ENCODE results near the gene VARS1.
"Not testable (repeated sequence)": the region's sequence is repeated elsewhere in the genome, so short reads cannot be mapped to it uniquely, and the experiment has no call there.

The VARS1 gene

DNA sequence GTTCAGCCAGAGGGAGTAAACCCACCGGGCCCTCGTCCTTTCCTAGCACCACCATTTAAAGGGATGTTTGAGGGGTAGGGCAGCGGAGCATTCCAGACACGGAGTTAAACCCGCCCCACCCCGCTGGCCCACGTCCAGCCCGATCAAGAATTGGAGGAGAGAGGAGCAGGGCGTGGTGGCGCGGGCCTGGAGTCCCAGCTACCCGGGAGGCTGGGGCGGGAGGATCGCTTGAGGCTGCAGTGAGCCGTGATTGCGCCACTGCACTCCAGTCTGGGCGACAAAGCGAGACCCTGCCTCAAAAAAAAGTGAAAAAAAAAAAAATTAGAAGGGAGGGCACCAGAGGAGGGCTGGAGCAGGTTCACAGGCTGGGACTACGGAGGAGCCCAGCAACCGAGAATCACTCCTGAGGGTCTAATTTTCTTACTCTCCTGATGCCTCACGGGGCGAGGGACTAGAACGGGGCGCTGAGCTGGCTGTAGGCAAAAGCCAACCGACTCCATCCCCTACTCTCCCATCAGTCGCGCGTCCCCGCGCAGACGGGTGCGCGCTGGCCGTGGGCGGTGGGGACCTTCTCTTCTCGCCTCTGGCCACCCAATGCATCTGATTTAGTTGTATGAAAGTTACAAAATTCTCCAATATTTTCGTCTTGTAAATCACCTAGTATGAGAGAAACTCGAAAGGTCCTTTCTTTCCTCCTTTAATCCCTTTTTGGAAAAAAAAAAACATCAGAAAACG, 25.9 kb upstream of the VARS1 start:
- peak overlapping the region; percentile 97 for H3K27ac ChIP-seq (ENCODE audit: low read depth, low read length)
- H3K79me2 ChIP-seq (ENCODE audit: control insufficient read depth, insufficient read depth, low read length, unreplicated experiment) = peaks cover 21% of the 10 kb centered on the region
- peaks cover 31% of the 10 kb centered on the region for H3K4me1 ChIP-seq (ENCODE audit: control insufficient read depth, insufficient read depth, low read length, unreplicated experiment)
- H3K27me3 ChIP-seq (ENCODE audit: insufficient read depth, low read length) = no peaks in the 10 kb centered on the region
- peak overlapping the region; percentile 87 for H3K4me3 ChIP-seq (ENCODE audit: low read depth, low read length)
- H3K36me3 ChIP-seq (ENCODE audit: insufficient read depth, low read length) = no peaks in the 10 kb centered on the region
- H2AFZ ChIP-seq (ENCODE audit: low read length, unreplicated experiment) = peak overlapping the region; percentile 92

DNA sequence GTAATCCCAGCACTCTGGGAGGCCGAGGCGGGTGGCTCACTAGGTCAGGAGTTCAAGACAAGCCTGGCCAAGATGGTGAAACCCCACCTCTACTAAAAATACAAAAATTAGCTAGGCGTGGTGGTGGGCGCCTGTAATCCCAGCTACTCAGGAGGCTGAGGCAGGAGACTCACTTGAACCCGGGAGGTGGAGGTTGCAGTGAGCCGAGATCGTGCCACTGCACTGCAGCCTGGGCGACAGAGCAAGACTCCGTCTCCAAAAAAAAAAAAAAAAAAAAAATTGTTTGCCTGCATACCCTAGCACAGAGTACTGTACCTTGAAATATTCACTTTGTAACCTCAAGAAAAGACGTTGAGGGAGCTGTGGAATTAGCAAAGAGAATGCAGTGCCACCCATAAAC, 24.8 kb upstream of the VARS1 start:
- not testable (repeated sequence) for H3K4me3 ChIP-seq (ENCODE audit: low read depth, low read length); H3K36me3 ChIP-seq (ENCODE audit: insufficient read depth, low read length); H3K27me3 ChIP-seq (ENCODE audit: insufficient read depth, low read length); H3K27ac ChIP-seq (ENCODE audit: low read depth, low read length); H2AFZ ChIP-seq (ENCODE audit: low read length, unreplicated experiment)
- H3K4me1 ChIP-seq (ENCODE audit: control insufficient read depth, insufficient read depth, low read length, unreplicated experiment) = peaks cover 31% of the 10 kb centered on the region
- peaks cover 21% of the 10 kb centered on the region for H3K79me2 ChIP-seq (ENCODE audit: control insufficient read depth, insufficient read depth, low read length, unreplicated experiment)

DNA sequence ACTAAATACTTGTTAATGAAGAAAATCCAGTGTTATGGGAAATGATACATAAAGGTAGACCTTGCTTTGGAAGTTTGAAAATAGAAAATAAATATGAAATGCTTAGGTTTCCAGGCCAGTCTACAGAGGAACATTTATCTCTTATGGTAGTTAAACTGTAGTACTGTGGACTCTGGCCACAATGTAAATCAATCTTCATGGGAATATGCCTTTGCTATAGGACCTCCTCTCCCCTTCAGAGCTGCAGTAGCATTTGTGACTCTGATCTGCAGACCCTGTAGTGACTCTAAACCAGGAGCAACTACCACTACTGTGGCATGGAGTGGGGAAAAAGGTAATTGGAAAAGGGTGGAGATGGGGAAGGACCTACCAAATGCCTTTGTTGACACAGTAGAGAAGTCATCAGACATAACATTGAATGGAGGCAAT, 24.3 kb upstream of the VARS1 start:
- H3K4me1 ChIP-seq (ENCODE audit: control insufficient read depth, insufficient read depth, low read length, unreplicated experiment) = peaks cover 31% of the 10 kb centered on the region
- no peaks in the 10 kb centered on the region for H3K27me3 ChIP-seq (ENCODE audit: insufficient read depth, low read length)
- H3K4me3 ChIP-seq (ENCODE audit: low read depth, low read length) = no peak overlapping the region
- H3K27ac ChIP-seq (ENCODE audit: low read depth, low read length) = peak overlapping the region; percentile 54
- no peak overlapping the region for H2AFZ ChIP-seq (ENCODE audit: low read length, unreplicated experiment)
- H3K36me3 ChIP-seq (ENCODE audit: insufficient read depth, low read length) = no peaks in the 10 kb centered on the region
- peaks cover 21% of the 10 kb centered on the region for H3K79me2 ChIP-seq (ENCODE audit: control insufficient read depth, insufficient read depth, low read length, unreplicated experiment)

DNA sequence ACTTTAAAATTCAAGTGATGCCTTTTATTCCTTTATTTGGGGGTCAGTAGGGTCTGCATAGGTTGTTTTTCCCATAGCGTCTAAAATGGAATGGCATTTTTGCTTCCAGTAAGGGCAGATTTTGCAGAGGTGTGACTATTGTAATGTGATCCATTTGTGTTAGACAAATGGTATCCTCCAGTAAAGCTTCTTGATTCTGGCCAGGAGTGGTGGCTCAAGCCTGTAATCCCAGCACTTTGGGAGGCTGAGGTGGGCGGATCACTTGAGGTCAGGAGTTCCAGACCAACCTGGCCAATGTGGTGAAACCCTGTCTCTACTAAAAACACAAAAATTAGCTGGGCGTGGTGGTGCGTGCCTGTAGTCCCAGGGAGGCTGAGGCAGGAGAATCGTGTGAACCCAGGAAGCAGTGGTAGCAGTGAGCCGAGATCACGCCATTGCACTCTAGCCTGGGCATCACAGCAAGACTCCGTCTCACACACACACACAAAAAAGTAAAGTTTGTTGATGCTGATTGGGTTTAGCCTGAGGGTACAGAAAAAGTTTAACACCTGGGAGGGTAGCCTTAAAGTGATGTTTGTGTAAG, 22.5 kb upstream of the VARS1 start:
- H3K4me3 ChIP-seq (ENCODE audit: low read depth, low read length) = peak overlapping the region; percentile 72
- H3K4me1 ChIP-seq (ENCODE audit: control insufficient read depth, insufficient read depth, low read length, unreplicated experiment) = peaks cover 33% of the 10 kb centered on the region
- H3K79me2 ChIP-seq (ENCODE audit: control insufficient read depth, insufficient read depth, low read length, unreplicated experiment) = peaks cover 19% of the 10 kb centered on the region
- not testable (repeated sequence) for H2AFZ ChIP-seq (ENCODE audit: low read length, unreplicated experiment); H3K36me3 ChIP-seq (ENCODE audit: insufficient read depth, low read length); H3K27me3 ChIP-seq (ENCODE audit: insufficient read depth, low read length)
- H3K27ac ChIP-seq (ENCODE audit: low read depth, low read length) = peak overlapping the region; percentile 51; the same call in 1 of the 2 replicates

DNA sequence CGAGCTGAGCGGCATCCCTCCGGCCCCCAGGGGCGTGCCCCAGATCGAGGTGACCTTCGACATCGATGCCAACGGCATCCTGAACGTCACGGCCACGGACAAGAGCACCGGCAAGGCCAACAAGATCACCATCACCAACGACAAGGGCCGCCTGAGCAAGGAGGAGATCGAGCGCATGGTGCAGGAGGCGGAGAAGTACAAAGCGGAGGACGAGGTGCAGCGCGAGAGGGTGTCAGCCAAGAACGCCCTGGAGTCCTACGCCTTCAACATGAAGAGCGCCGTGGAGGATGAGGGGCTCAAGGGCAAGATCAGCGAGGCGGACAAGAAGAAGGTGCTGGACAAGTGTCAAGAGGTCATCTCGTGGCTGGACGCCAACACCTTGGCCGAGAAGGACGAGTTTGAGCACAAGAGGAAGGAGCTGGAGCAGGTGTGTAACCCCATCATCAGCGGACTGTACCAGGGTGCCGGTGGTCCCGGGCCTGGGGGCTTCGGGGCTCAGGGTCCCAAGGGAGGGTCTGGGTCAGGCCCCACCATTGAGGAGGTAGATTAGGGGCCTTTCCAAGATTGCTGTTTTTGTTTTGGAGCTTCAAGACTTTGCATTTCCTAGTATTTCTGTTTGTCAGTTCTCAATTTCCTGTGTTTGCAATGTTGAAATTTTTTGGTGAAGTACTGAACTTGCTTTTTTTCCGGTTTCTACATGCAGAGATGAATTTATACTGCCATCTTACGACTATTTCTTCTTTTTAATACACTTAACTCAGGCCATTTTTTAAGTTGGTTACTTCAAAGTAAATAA, 21.8 kb upstream of the VARS1 start:
- Histone ChIP-seq H3K4me1 (ENCODE audit: control insufficient read depth, insufficient read depth, low read length, unreplicated experiment) (peaks cover 28% of the 10 kb centered on the region), H3K79me2 (ENCODE audit: control insufficient read depth, insufficient read depth, low read length, unreplicated experiment) (peaks cover 12% of the 10 kb centered on the region), H3K4me3 (ENCODE audit: low read depth, low read length) (peak overlapping the region; percentile 72)
- H3K27me3 ChIP-seq (ENCODE audit: insufficient read depth, low read length); H3K27ac ChIP-seq (ENCODE audit: low read depth, low read length); H2AFZ ChIP-seq (ENCODE audit: low read length, unreplicated experiment); H3K36me3 ChIP-seq (ENCODE audit: insufficient read depth, low read length): not testable (repeated sequence)

DNA sequence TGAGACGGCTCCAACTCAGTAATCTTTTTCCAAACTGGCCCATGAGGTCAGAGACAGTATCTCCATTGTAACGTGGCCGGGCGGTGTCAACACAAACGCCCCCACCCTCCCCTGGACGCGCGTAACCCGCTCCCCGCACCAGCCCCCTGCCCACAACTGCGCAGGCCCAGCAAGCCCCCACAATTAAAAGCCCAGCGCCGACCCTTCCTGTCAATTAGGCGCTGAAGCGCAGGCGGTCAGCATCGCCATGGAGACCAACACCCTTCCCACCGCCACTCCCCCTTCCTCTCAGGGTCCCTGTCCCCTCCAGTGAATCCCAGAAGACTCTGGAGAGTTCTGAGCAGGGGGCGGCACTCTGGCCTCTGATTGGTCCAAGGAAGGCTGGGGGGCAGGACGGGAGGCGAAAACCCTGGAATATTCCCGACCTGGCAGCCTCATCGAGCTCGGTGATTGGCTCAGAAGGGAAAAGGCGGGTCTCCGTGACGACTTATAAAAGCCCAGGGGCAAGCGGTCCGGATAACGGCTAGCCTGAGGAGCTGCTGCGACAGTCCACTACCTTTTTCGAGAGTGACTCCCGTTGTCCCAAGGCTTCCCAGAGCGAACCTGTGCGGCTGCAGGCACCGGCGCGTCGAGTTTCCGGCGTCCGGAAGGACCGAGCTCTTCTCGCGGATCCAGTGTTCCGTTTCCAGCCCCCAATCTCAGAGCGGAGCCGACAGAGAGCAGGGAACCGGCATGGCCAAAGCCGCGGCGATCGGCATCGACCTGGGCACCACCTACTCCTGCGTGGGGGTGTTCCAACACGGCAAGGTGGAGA, 19.7 kb upstream of the VARS1 start, which contains the start of the genes HSPA1A and HSPA1L:
Gene HSPA1A (plus strand): TSS at position 519 of the 814 bp plus-strand sequence. CDS start 214 bp downstream, at position 733.
Gene HSPA1L (minus strand): TSS at position 259 of the 814 bp plus-strand sequence. CDS start 3,311 bp downstream, outside the sequence.
- H3K36me3 ChIP-seq (ENCODE audit: insufficient read depth, low read length) = no peaks in the 10 kb centered on the region
- H3K79me2 ChIP-seq (ENCODE audit: control insufficient read depth, insufficient read depth, low read length, unreplicated experiment) = peaks cover 10% of the 10 kb centered on the region
- no peaks in the 10 kb centered on the region for H3K27me3 ChIP-seq (ENCODE audit: insufficient read depth, low read length)
- H3K4me3 ChIP-seq (ENCODE audit: low read depth, low read length) = peak within 1 kb of the TSS; percentile 80
- peak within 1 kb of the TSS; percentile 91 for H3K27ac ChIP-seq (ENCODE audit: low read depth, low read length)
- H3K4me1 ChIP-seq (ENCODE audit: control insufficient read depth, insufficient read depth, low read length, unreplicated experiment) = peaks cover 22% of the 10 kb centered on the region
- peak within 1 kb of the TSS; percentile 84 for H2AFZ ChIP-seq (ENCODE audit: low read length, unreplicated experiment)

DNA sequence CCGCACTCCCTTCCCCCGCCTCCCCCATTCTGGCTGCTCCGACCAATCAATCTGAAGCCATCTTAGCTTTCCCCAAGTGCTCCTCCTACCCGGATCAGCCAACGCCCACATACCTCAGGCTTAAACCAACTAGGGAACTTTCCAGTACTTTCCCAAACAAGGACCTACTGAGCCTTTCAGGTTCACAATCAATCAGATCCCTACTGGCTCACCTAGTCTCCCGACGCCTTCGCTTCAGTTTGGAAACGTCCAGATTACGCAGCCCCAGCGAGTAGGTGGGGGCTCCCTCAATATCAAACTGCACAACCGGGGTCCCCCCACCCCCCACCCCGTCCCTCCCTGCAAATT, 19.1 kb upstream of the VARS1 start:
- no peaks in the 10 kb centered on the region for H3K36me3 ChIP-seq (ENCODE audit: insufficient read depth, low read length)
- H3K79me2 ChIP-seq (ENCODE audit: control insufficient read depth, insufficient read depth, low read length, unreplicated experiment) = peaks cover 10% of the 10 kb centered on the region
- H3K4me3 ChIP-seq (ENCODE audit: low read depth, low read length) = peak overlapping the region; percentile 80
- H3K27me3 ChIP-seq (ENCODE audit: insufficient read depth, low read length) = no peaks in the 10 kb centered on the region
- peak overlapping the region; percentile 84 for H2AFZ ChIP-seq (ENCODE audit: low read length, unreplicated experiment)
- peaks cover 17% of the 10 kb centered on the region for H3K4me1 ChIP-seq (ENCODE audit: control insufficient read depth, insufficient read depth, low read length, unreplicated experiment)
- peak overlapping the region; percentile 91 for H3K27ac ChIP-seq (ENCODE audit: low read depth, low read length)

DNA sequence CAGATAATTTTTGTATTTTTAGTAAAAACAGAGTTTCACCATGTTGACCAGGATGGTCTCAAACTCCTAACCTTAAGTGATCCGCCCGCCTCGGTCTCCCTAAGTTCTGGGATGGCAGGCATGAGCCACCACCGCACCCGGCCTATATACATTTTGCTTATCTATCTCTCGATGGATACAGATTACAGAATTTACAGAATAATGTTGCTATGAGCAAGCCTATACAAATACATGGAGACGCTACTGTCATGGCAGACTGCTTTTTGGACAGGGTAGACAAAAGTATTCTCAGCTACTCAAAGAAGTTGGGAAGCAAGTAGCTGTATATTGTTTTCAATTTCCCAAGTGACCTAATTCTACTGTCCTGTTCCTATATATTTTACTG, 17.9 kb upstream of the VARS1 start:
- Histone ChIP-seq H3K27me3 (ENCODE audit: insufficient read depth, low read length) (no peaks in the 10 kb centered on the region), H3K36me3 (ENCODE audit: insufficient read depth, low read length) (no peaks in the 10 kb centered on the region), H3K4me1 (ENCODE audit: control insufficient read depth, insufficient read depth, low read length, unreplicated experiment) (peaks cover 9% of the 10 kb centered on the region), H3K79me2 (ENCODE audit: control insufficient read depth, insufficient read depth, low read length, unreplicated experiment) (peaks cover 4% of the 10 kb centered on the region), H3K27ac (ENCODE audit: low read depth, low read length) (peak overlapping the region; percentile 50), H3K4me3 (ENCODE audit: low read depth, low read length) (peak overlapping the region; percentile 33), H2AFZ (ENCODE audit: low read length, unreplicated experiment) (peak overlapping the region; percentile 6)

DNA sequence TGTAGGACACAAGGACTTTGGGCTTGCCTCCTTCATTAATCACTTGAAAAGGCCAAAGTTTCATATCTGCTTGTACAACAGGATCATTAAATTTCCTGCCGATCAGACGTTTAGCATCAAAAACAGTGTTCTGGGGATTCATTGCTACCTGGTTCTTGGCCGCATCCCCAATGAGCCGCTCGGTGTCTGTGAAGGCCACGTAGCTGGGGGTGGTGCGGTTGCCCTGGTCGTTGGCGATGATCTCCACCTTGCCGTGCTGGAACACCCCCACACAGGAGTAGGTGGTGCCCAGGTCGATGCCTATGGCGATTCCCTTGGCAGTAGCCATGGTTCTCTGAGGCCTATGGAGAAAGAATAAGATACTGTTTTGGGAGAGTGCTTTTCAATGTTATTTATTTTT, 16.1 kb upstream of the VARS1 start:
- Histone ChIP-seq H3K4me3 (ENCODE audit: low read depth, low read length) (no peak overlapping the region), H2AFZ (ENCODE audit: low read length, unreplicated experiment) (no peak overlapping the region), H3K36me3 (ENCODE audit: insufficient read depth, low read length) (no peaks in the 10 kb centered on the region), H3K27ac (ENCODE audit: low read depth, low read length) (no peak overlapping the region), H3K4me1 (ENCODE audit: control insufficient read depth, insufficient read depth, low read length, unreplicated experiment) (peaks cover 9% of the 10 kb centered on the region), H3K79me2 (ENCODE audit: control insufficient read depth, insufficient read depth, low read length, unreplicated experiment) (no peaks in the 10 kb centered on the region), H3K27me3 (ENCODE audit: insufficient read depth, low read length) (no peaks in the 10 kb centered on the region)

DNA sequence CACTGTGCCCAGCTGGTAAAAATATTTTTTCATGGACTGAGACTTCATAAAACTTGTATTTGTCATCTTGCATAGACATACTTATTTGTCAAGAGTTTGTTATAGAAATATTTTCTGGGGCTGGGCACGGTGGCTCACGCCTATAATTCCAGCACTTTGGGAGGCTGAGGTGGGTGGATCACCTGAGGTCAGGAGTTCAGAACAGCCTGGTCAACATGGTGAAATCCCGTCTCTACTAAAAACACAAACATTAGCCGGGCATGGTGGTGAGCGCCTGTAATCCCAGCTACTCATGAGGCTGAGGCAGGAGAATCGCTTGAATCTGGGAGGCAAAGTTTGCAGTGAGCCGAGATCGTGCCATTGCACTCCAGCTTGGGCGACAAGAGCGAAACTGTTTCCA, 13.0 kb upstream of the VARS1 start:
- not testable (repeated sequence) for H3K27me3 ChIP-seq (ENCODE audit: insufficient read depth, low read length); H3K36me3 ChIP-seq (ENCODE audit: insufficient read depth, low read length); H3K4me3 ChIP-seq (ENCODE audit: low read depth, low read length); H2AFZ ChIP-seq (ENCODE audit: low read length, unreplicated experiment); H3K27ac ChIP-seq (ENCODE audit: low read depth, low read length)
- Histone ChIP-seq H3K4me1 (ENCODE audit: control insufficient read depth, insufficient read depth, low read length, unreplicated experiment) (peaks cover 12% of the 10 kb centered on the region), H3K79me2 (ENCODE audit: control insufficient read depth, insufficient read depth, low read length, unreplicated experiment) (peaks cover 20% of the 10 kb centered on the region)

All from ACC112 (cell line).